ENCODE data around the gene SLC25A4.

SLC25A4 gene

GRCh38 chr4:185134307-185134869, 8.7 kb upstream of the SLC25A4 start:
- Histone ChIP-seq H3K4me1 (ENCODE audit: insufficient read depth, low read length) (no peaks in the 10 kb centered on the region; the same call in 1 of the 2 replicates), H3K9me3 (ENCODE audit: control insufficient read depth, insufficient read depth, low read length) (no peaks in the 10 kb centered on the region), H3K9ac (ENCODE audit: low read depth, low read length) (no peak overlapping the region), H3K36me3 (ENCODE audit: insufficient read depth, low read length) (no peaks in the 10 kb centered on the region)

- no peaks in the 10 kb centered on the region for H3K36me3 ChIP-seq (ENCODE audit: insufficient read depth, low read length)
- H3K4me1 ChIP-seq (ENCODE audit: insufficient read depth, low read length) = no peaks in the 10 kb centered on the region; the same call in 1 of the 2 replicates
- no peaks in the 10 kb centered on the region for H3K9me3 ChIP-seq (ENCODE audit: control insufficient read depth, insufficient read depth, low read length)
- H3K9ac ChIP-seq (ENCODE audit: low read depth, low read length) = no peak overlapping the region
Measured at GRCh38 chr4:185137233-185137925, 5.7 kb upstream of the SLC25A4 start.

- H3K36me3 ChIP-seq (ENCODE audit: insufficient read depth, low read length) = no peaks in the 10 kb centered on the region
- H3K4me1 ChIP-seq (ENCODE audit: insufficient read depth, low read length) = no peaks in the 10 kb centered on the region; the same call in 1 of the 2 replicates
- no peak overlapping the region for H3K9ac ChIP-seq (ENCODE audit: low read depth, low read length)
- H3K9me3 ChIP-seq (ENCODE audit: control insufficient read depth, insufficient read depth, low read length) = no peaks in the 10 kb centered on the region
Measured at GRCh38 chr4:185138161-185138560, 4.9 kb upstream of the SLC25A4 start.

GRCh38 chr4:185139736-185140135, 3.3 kb upstream of the SLC25A4 start:
- no peak overlapping the region for H3K9ac ChIP-seq (ENCODE audit: low read depth, low read length)
- H3K9me3 ChIP-seq (ENCODE audit: control insufficient read depth, insufficient read depth, low read length) = no peaks in the 10 kb centered on the region
- no peaks in the 10 kb centered on the region for H3K36me3 ChIP-seq (ENCODE audit: insufficient read depth, low read length)
- H3K4me1 ChIP-seq (ENCODE audit: insufficient read depth, low read length) = no peaks in the 10 kb centered on the region; the same call in none of the 2 replicates

- Histone ChIP-seq H3K9me3 (ENCODE audit: control insufficient read depth, insufficient read depth, low read length) (no peaks in the 10 kb centered on the region), H3K36me3 (ENCODE audit: insufficient read depth, low read length) (0 out of 2 replicates have a peak, but pooled peaks cover 2% of the 10 kb centered on the region), H3K4me1 (ENCODE audit: insufficient read depth, low read length) (no peaks in the 10 kb centered on the region; the same call in none of the 2 replicates), H3K9ac (ENCODE audit: low read depth, low read length) (no peak overlapping the region)
Measured at GRCh38 chr4:185141777-185142176, 1.3 kb upstream of the SLC25A4 start.

GRCh38 chr4:185142564-185142911, 528 bp upstream of the SLC25A4 start:
- H3K9ac ChIP-seq (ENCODE audit: low read depth, low read length) = peak overlapping the region; percentile 71
- no peaks in the 10 kb centered on the region for H3K9me3 ChIP-seq (ENCODE audit: control insufficient read depth, insufficient read depth, low read length)
- 0 out of 2 replicates have a peak, but pooled peaks cover 2% of the 10 kb centered on the region for H3K36me3 ChIP-seq (ENCODE audit: insufficient read depth, low read length)
- H3K4me1 ChIP-seq (ENCODE audit: insufficient read depth, low read length) = no peaks in the 10 kb centered on the region; the same call in none of the 2 replicates

GRCh38 chr4:185143601-185143969, 519 bp downstream of the SLC25A4 start:
- Histone ChIP-seq H3K36me3 (ENCODE audit: insufficient read depth, low read length) (0 out of 2 replicates have a peak, but pooled peaks cover 2% of the 10 kb centered on the region), H3K4me1 (ENCODE audit: insufficient read depth, low read length) (no peaks in the 10 kb centered on the region; the same call in 1 of the 2 replicates), H3K9me3 (ENCODE audit: control insufficient read depth, insufficient read depth, low read length) (no peaks in the 10 kb centered on the region), H3K9ac (ENCODE audit: low read depth, low read length) (peak overlapping the region; percentile 71)

- Histone ChIP-seq H3K36me3 (ENCODE audit: insufficient read depth, low read length) (0 out of 2 replicates have a peak, but pooled peaks cover 2% of the 10 kb centered on the region), H3K4me1 (ENCODE audit: insufficient read depth, low read length) (no peaks in the 10 kb centered on the region; the same call in 1 of the 2 replicates), H3K9ac (ENCODE audit: low read depth, low read length) (no peak overlapping the region), H3K9me3 (ENCODE audit: control insufficient read depth, insufficient read depth, low read length) (no peaks in the 10 kb centered on the region)
Measured at GRCh38 chr4:185144601-185145240, 1.7 kb downstream of the SLC25A4 start.

- no peak overlapping the region for H3K9ac ChIP-seq (ENCODE audit: low read depth, low read length)
- no peaks in the 10 kb centered on the region; the same call in 1 of the 2 replicates for H3K4me1 ChIP-seq (ENCODE audit: insufficient read depth, low read length)
- H3K36me3 ChIP-seq (ENCODE audit: insufficient read depth, low read length) = 0 out of 2 replicates have a peak, but pooled peaks cover 2% of the 10 kb centered on the region
Measured at GRCh38 chr4:185145572-185145971, 2.5 kb downstream of the SLC25A4 start.

GRCh38 chr4:185149392-185149791, 6.3 kb downstream of the SLC25A4 start:
- H3K9ac ChIP-seq (ENCODE audit: low read depth, low read length) = no peak overlapping the region
- H3K4me1 ChIP-seq (ENCODE audit: insufficient read depth, low read length) = no peaks in the 10 kb centered on the region; the same call in 1 of the 2 replicates
- 0 out of 2 replicates have a peak, but pooled peaks cover 2% of the 10 kb centered on the region for H3K36me3 ChIP-seq (ENCODE audit: insufficient read depth, low read length)
- no peaks in the 10 kb centered on the region for H3K9me3 ChIP-seq (ENCODE audit: control insufficient read depth, insufficient read depth, low read length)

More at GRCh38 chr4:185145572-185145971, 2.5 kb downstream of the SLC25A4 start:
- H3K9me3 ChIP-seq (ENCODE audit: control insufficient read depth, insufficient read depth, low read length) = no peaks in the 10 kb centered on the region

GRCh38 chr4:185151296-185151695, 8.2 kb downstream of the SLC25A4 start:
- no peak overlapping the region for H3K9ac ChIP-seq (ENCODE audit: low read depth, low read length)
- H3K4me1 ChIP-seq (ENCODE audit: insufficient read depth, low read length) = no peaks in the 10 kb centered on the region
- no peaks in the 10 kb centered on the region for H3K9me3 ChIP-seq (ENCODE audit: control insufficient read depth, insufficient read depth, low read length)
- H3K36me3 ChIP-seq (ENCODE audit: insufficient read depth, low read length) = no peaks in the 10 kb centered on the region

- H3K36me3 ChIP-seq (ENCODE audit: insufficient read depth, low read length) = peaks cover 3% of the 10 kb centered on the region; the same call in 1 of the 2 replicates
- H3K9ac ChIP-seq (ENCODE audit: low read depth, low read length) = no peak overlapping the region
- no peaks in the 10 kb centered on the region for H3K4me1 ChIP-seq (ENCODE audit: insufficient read depth, low read length)
- H3K9me3 ChIP-seq (ENCODE audit: control insufficient read depth, insufficient read depth, low read length) = no peaks in the 10 kb centered on the region
Measured at GRCh38 chr4:185165605-185166063, 22.6 kb downstream of the SLC25A4 start.

GRCh38 chr4:185167234-185167633, 24.2 kb downstream of the SLC25A4 start:
- H3K4me1 ChIP-seq (ENCODE audit: insufficient read depth, low read length) = peaks cover 11% of the 10 kb centered on the region
- no peaks in the 10 kb centered on the region for H3K9me3 ChIP-seq (ENCODE audit: control insufficient read depth, insufficient read depth, low read length)
- H3K36me3 ChIP-seq (ENCODE audit: insufficient read depth, low read length) = peaks cover 3% of the 10 kb centered on the region; the same call in 1 of the 2 replicates
- no peak overlapping the region for H3K9ac ChIP-seq (ENCODE audit: low read depth, low read length)

- H3K9ac ChIP-seq (ENCODE audit: low read depth, low read length) = no peak overlapping the region
- H3K9me3 ChIP-seq (ENCODE audit: control insufficient read depth, insufficient read depth, low read length) = no peaks in the 10 kb centered on the region
- peaks cover 3% of the 10 kb centered on the region; the same call in 1 of the 2 replicates for H3K36me3 ChIP-seq (ENCODE audit: insufficient read depth, low read length)
Measured at GRCh38 chr4:185171373-185172071, 28.5 kb downstream of the SLC25A4 start.

More at GRCh38 chr4:185171373-185172071, 28.5 kb downstream of the SLC25A4 start:
- H3K4me1 ChIP-seq (ENCODE audit: insufficient read depth, low read length) = peaks cover 15% of the 10 kb centered on the region

All from ES-I3 (cell line).